GM18870 (cell line): ENCODE measurements around the gene LMO4.
A peak's percentile ranks its signal among the peaks of the same experiment; 100 is the strongest.

ENCODE experiments used
- ATAC-seq: cut with Tn5 transposase; IDR thresholded peaks from one replicate; pipeline ENCODE4 v1.9.1; 2021; ENCODE audit warnings: moderate library complexity; ENCODE audit not compliant: unreplicated experiment

Gene LMO4

GRCh38 chr1:87327376-87328271 lies 1.1 kb upstream of the LMO4 start:
- ATAC-seq, result peak; percentile 4

- ATAC-seq, result no peak
Observed at GRCh38 chr1:87329051-87329525, 408 bp downstream of the LMO4 start.

- ATAC-seq, result no peak
Observed at GRCh38 chr1:87329526-87330056, 911 bp downstream of the LMO4 start.

- no peak for ATAC-seq
Observed at GRCh38 chr1:87330057-87330884, 1.6 kb downstream of the LMO4 start.

- ATAC-seq, result no peak
Observed at GRCh38 chr1:87330885-87331364, 2.2 kb downstream of the LMO4 start.

- no peak for ATAC-seq
Observed at GRCh38 chr1:87331365-87332241, 2.9 kb downstream of the LMO4 start.

GRCh38 chr1:87333692-87334347 lies 5.1 kb downstream of the LMO4 start:
- ATAC-seq, result peak; percentile 42

GRCh38 chr1:87334351-87335174 lies 5.9 kb downstream of the LMO4 start:
- no peak for ATAC-seq

- no peak for ATAC-seq
Observed at GRCh38 chr1:87335175-87335884, 6.7 kb downstream of the LMO4 start.

- no peak for ATAC-seq
Observed at GRCh38 chr1:87336623-87337067, 8.0 kb downstream of the LMO4 start.

GRCh38 chr1:87337606-87338005 lies 8.9 kb downstream of the LMO4 start:
- no peak for ATAC-seq

GRCh38 chr1:87338566-87338965 lies 9.9 kb downstream of the LMO4 start:
- ATAC-seq, result no peak

GRCh38 chr1:87344231-87344630 lies 15.6 kb downstream of the LMO4 start:
- ATAC-seq, result no peak

- ATAC-seq, result no peak
Observed at GRCh38 chr1:87346130-87346814, 17.6 kb downstream of the LMO4 start.

- ATAC-seq, result no peak
Observed at GRCh38 chr1:87348341-87349019, 19.8 kb downstream of the LMO4 start.

GRCh38 chr1:87349036-87349435 lies 20.4 kb downstream of the LMO4 start:
- ATAC-seq, result no peak

GRCh38 chr1:87355894-87356293 lies 27.2 kb downstream of the LMO4 start:
- no peak for ATAC-seq
